ENCODE measurements around the gene GFRA1.

GFRA1 gene

DNA sequence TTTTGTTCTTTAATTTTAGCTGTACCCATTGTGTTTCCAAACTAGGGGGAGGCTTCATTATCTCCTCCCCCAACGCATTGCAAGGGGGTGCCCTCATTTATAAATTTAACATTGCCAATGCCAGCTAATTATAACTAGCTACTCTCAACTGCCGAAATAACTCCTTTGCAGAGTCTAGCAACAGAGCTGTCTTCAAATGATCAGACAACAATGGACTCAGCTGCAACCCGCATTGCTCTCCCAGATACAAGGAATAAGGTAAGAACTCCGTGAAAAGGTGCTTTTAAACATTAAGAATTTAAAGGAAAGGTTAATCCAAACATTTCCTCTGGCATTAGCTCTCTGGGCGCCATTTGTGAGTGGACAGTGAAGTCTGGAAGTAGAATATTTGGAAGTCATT is 116.2 kb downstream of the GFRA1 start:
- DNase-seq = no peak

- no peak for DNase-seq
Observed at GRCh38 chr10:116155191-116155590, 117.8 kb downstream of the GFRA1 start.

GRCh38 chr10:116154651-116155050 is 118.4 kb downstream of the GFRA1 start:
- DNase-seq = no peak

- DNase-seq = no peak
Observed at GRCh38 chr10:116151076-116151475, 121.9 kb downstream of the GFRA1 start.

GRCh38 chr10:116150606-116151005 is 122.4 kb downstream of the GFRA1 start:
- no peak for DNase-seq

- peak; percentile 26 for DNase-seq
Observed at GRCh38 chr10:116147147-116147905, 125.7 kb downstream of the GFRA1 start.

DNA sequence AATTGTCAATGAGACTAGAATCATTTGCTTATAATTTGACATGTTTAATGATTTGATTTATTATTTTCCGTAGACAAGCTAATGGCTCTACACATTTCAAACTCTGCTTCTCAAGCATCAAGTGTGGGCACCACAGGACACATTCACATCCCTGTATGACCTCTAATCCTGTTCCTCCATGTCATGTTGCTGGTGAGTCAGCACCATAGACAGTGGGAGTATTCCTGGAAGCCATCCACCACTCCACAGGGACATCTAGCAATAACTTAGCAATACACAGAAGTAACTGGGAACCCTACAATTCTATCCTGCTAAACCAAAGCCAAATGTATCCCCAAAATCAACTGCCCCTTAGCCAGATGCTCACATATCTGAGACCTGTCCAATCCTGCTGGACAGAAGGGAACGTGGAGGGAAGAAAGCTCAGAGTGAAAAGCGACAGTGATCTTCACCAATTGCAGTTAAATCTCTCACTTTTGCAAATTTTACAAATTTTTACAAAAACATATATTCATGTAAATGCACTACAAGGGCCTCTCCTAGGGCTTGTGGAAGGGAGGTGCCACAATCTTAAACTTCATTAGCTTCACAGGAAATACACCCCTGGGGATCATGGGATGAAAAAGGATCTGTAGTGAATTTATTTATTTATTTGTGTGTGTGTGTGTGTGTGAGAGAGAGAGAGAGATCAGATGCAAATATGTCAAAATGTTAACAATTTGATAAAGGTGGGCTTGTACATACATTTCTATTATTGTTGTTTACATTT is 126.5 kb downstream of the GFRA1 start:
- no peak for DNase-seq

DNA sequence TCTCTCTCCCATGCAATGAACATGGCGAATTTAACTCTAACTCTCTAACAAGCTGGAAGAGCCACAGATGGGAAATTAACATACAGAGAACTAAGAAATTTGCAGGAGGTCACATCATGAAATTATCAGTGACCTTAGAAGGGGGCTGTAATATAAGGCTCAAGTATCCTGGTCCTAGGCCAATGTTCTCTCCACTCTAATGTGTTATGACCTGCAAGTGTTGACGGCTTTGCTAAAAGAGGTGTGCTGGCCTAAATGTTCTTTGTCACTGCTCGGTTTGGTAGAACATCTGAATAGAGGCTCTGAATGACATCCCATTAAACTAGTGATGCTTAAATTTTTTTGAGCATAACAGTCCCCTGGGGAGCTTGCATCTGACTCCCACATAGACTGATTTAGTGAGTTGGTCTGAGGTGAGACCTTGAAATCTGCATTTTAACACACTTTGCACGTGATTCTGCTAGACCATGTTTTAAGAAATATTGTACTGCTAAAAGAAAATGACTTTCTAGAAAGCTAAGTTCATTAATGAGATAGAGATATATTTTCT is 129.3 kb downstream of the GFRA1 start:
- DNase-seq = no peak

- no peak for DNase-seq
Observed at GRCh38 chr10:116141855-116142254, 131.2 kb downstream of the GFRA1 start.

DNA sequence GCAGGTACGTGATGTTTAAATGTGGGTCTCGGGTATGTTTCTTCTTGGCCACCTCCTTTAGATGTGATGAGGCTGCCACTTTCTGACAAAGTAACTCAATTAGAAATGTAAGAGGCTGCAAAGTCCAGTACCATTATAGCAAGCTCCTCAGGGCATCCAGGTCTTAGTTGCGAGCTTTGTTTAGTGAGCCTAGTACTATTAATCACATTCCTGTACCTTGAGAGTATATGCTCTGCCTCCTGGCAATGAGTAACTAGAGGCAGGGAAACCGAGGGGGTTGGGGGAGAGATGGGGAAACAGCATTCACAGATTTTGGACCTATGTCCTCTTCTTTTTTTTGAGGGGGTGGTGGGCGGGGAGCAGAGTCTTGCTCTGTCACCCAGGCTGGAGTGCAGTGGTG is 131.8 kb downstream of the GFRA1 start:
- no peak for DNase-seq

DNA sequence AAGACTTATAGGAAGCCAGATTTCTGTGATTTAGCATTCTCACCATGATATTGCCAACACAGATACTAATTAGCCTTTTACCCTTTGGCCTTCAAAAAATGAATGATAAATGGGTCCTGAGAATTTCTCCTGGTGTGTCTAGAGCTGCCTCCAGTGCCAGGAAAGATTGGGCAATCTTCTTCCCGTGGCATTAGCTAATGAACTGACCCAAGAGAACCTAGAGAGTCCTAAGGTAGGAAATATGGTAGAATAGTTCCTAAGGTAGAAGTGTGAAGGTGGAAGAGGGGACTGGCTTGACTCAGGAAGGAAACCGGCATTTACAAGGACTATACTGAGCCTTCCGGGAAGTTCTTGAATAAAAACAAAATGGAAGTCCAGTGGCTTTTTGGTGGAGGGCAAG is 133.1 kb downstream of the GFRA1 start:
- no peak for DNase-seq

DNA sequence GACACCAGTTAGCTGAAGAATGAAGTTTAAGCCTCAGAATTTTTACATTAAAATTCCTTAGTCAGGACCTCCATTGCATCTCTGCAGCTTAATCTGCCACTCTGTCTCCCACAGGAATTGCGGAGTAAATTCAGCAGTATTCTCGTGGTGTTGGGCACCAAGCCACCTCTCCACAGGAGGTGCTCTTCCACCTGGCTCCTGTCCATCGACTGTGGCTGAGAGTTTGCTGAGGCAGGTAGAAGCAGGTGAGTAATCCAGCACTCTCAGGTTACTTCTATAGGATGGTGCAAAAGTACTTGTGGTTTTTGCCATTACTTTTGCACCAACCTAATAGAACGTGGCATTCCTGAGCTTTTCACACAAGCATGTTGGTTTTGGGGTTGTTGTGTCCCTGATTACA is 134.1 kb downstream of the GFRA1 start:
- DNase-seq = no peak

GRCh38 chr10:116136261-116136660 is 136.7 kb downstream of the GFRA1 start:
- no peak for DNase-seq

DNA sequence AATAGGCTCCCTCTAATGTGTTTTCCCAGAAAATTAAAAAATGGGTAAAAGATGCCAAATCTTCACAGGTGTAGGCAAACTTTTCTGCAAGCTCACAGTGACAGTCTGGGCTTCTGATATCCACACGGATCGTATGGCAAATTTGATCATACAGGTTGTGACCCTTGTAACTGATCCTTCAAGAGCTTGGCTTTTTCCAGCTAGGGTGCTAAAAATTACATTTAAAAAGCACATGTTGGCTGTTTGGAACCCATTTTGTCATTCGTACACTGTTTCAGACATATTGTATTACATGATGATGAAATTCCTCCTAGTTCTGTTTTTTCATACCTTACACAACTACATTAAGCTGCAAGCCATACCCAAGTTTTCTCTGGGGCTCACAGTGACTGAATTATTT is 138.7 kb downstream of the GFRA1 start:
- DNase-seq = no peak

DNA sequence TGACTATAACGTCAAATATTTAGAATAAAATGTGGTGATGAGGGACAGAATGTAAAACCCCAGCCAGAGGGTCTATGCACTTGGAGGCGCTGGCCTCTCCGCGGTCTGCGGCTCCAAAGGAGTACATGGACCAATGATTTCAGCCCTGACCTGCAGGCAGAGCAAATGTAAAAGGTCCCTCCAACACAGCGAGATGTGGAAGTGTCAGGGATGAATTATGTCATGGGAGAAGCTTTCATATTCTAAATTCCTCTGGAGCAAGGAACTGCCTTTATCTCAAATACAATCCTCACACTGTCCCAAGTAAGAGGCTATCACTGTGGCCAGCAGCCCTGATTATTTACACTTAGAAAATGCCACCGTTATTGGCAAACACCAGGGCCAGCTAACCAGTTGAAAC is 139.4 kb downstream of the GFRA1 start:
- no peak for DNase-seq

GRCh38 chr10:116132780-116133399 is 140.1 kb downstream of the GFRA1 start:
- peak; percentile 21 for DNase-seq

GRCh38 chr10:116130006-116130405 is 143.0 kb downstream of the GFRA1 start:
- no peak for DNase-seq

GRCh38 chr10:116126954-116127695 is 145.9 kb downstream of the GFRA1 start:
- DNase-seq = no peak

DNA sequence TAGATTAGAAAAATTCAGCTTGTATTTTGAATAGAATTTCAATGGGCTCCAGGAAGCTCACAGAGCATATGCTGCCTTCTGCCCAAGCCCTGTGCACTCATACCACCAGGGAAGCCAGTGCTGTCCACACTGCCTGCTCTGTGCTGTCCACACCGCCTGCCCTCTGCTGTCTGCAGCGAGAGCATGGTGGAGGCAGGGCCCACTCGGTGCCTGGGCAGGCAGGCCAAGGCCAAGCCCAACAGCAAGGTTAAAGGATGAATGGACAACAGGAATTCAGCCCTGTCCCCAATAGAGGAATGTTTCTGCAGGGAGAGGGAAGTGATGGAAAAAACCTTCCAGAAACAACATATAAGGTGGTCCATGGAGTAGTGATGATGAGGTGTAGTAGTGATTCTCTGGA is 146.8 kb downstream of the GFRA1 start:
- no peak for DNase-seq

GRCh38 chr10:116125180-116125579 is 147.8 kb downstream of the GFRA1 start:
- DNase-seq = no peak

DNA sequence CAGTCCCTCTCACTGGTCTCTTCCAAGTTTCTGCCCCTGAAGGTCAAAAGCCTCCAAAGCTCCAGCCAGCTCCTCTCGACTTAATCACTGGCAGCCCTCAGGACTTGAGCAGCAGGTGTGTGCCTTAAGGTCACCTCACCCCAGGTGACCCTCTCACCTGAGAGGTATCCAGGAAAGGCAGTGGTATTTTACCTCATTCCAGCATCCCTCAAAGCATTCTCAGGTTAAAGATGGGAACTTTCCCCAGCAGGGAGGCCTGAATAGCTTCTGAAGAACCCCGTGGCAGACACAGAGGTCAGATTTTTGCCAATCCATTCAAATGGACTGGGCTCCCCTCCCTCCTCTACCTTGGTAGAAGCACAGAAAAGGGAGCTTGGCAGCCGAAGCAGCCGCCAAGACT is 148.2 kb downstream of the GFRA1 start:
- no peak for DNase-seq

GRCh38 chr10:116122664-116123063 is 150.3 kb downstream of the GFRA1 start:
- no peak for DNase-seq

Measured in KG1 (cell line).